Measurements from ENCODE around the gene RAPGEF4.

RAPGEF4 gene

GRCh38 chr2:172965433-172966212 lies 230.0 kb downstream of the RAPGEF4 start:
- no peak overlapping the region for H3K4me3 ChIP-seq (ENCODE audit: low read depth, low read length)
- TF ChIP-seq CTCF (IDR thresholded peaks at IDR 0.05; ENCODE audit: borderline replicate concordance, insufficient read depth, low read depth, low read length): no peak

- no peak for TF ChIP-seq CTCF (IDR thresholded peaks at IDR 0.05; ENCODE audit: borderline replicate concordance, insufficient read depth, low read depth, low read length)
- H3K4me3 ChIP-seq (ENCODE audit: low read depth, low read length): no peak overlapping the region
Observed at GRCh38 chr2:172967036-172967982, 231.7 kb downstream of the RAPGEF4 start.

GRCh38 chr2:172968061-172968469 lies 232.4 kb downstream of the RAPGEF4 start:
- no peak for TF ChIP-seq CTCF (IDR thresholded peaks at IDR 0.05; ENCODE audit: borderline replicate concordance, insufficient read depth, low read depth, low read length)
- no peak overlapping the region for H3K4me3 ChIP-seq (ENCODE audit: low read depth, low read length)

- TF ChIP-seq CTCF (IDR thresholded peaks at IDR 0.05; ENCODE audit: borderline replicate concordance, insufficient read depth, low read depth, low read length): no peak
- H3K4me3 ChIP-seq (ENCODE audit: low read depth, low read length): no peak overlapping the region
Observed at GRCh38 chr2:172969166-172969565, 233.5 kb downstream of the RAPGEF4 start.

GRCh38 chr2:172969609-172970008 lies 234.0 kb downstream of the RAPGEF4 start:
- no peak overlapping the region for H3K4me3 ChIP-seq (ENCODE audit: low read depth, low read length)
- no peak for TF ChIP-seq CTCF (IDR thresholded peaks at IDR 0.05; ENCODE audit: borderline replicate concordance, insufficient read depth, low read depth, low read length)

GRCh38 chr2:172970660-172971059 lies 235.0 kb downstream of the RAPGEF4 start:
- no peak overlapping the region for H3K4me3 ChIP-seq (ENCODE audit: low read depth, low read length)
- no peak for TF ChIP-seq CTCF (IDR thresholded peaks at IDR 0.05; ENCODE audit: borderline replicate concordance, insufficient read depth, low read depth, low read length)

Measured in GM12875 (cell line).